Tibial artery (tissue), 4 donors: Measurements from ENCODE around the gene ARTN.

Experiments used
- DNase-seq, 2 donors: peaks; one replicate each; pipeline ENCODE4 v3.0.0-alpha.2; 2019
- H3K27ac ChIP-seq, 2 donors: fragments of 200-600 bp; sonication (generic) in 1 of 2; 1 replicate in 1 of 2; 2 replicates in 1 of 2; pipeline ENCODE4 v1.5.1; 2018 to 2019; ENCODE audit warnings: mild to moderate bottlenecking in 1 of 2
- H3K27me3 ChIP-seq, 2 donors: fragments of 200-600 bp; sonication (generic) in 1 of 2; one replicate each; pipeline versions ENCODE4 v1.5.1 to v1.6.0; 2016 to 2019
- H3K36me3 ChIP-seq, 3 donors: fragments of 200-600 bp; sonication (generic) in 2 of 3; one replicate each; pipeline ENCODE4 v1.5.1; 2016 to 2019; ENCODE audit warnings: mild to moderate bottlenecking in 2 of 3
- H3K4me1 ChIP-seq, 4 donors: fragments of 200-600 bp; sonication (generic) in 2 of 4; 1 replicate in 3 of 4; 2 replicates in 1 of 4; pipeline ENCODE4 v1.5.1; 2016 to 2019
- H3K4me3 ChIP-seq, 2 donors: fragments of 200-600 bp; sonication (generic) in 1 of 2; 1 replicate in 1 of 2; 2 replicates in 1 of 2; pipeline ENCODE4 v1.5.1; 2018 to 2019; ENCODE audit warnings: mild to moderate bottlenecking in 2 of 2
- H3K9me3 ChIP-seq, 3 donors: fragments of 200-600 bp; sonication (generic) in 1 of 3; one replicate each; pipeline ENCODE4 v1.5.1; 2016 to 2019
- CTCF ChIP-seq, 2 experiments: fragments of 200-600 bp in 1 of 2; fragments of 450-650 bp in 1 of 2; IDR thresholded peaks; one replicate each; pipeline ENCODE4 v1.5.1; 2017 to 2019; ENCODE audit warnings: antibody characterized with exemption in 2 of 2, mild to moderate bottlenecking in 1 of 2, moderate library complexity in 1 of 2
- intact Hi-C: fragments of 100-400 bp; cut with DNase I; formaldehyde crosslinking; loops from one replicate; pipeline ENCODE4 v1.15.0; 2023; ENCODE audit warnings: low total_unique reads

Gene ARTN

GRCh38 chr1:43974443-43975248, 41.0 kb downstream of the ARTN start, which contains the start of gene ATP6V0B:
TSS of gene ATP6V0B (plus strand) at chr1:43974960. CDS start at chr1:43975041, 81 bp downstream.
- Histone ChIP-seq H3K4me1 (peaks cover 0 to 58% (median 45%) of the 10 kb centered on the region in 4 donors), H3K4me3 (peak within 1 kb of the TSS; percentile 94 to 98), H3K9me3 (no peaks in the 10 kb centered on the region), H3K36me3 (peaks cover 12 to 36% (median 15%) of the 10 kb centered on the region in 3 donors), H3K27ac (peak within 1 kb of the TSS; percentile 83 to 94), H3K27me3 (no peaks in the 10 kb centered on the region)
- intact Hi-C loops = loop anchor here (2.0 kb wide), 1 partner anchor 28 kb away; the partner anchor contains the start of gene IPO13
- DNase-seq = peak; percentile 97
- peak; percentile 29 to 49 for TF ChIP-seq CTCF (IDR thresholded peaks at IDR 0.05)

GRCh38 chr1:43975249-43975961, 41.8 kb downstream of the ARTN start:
- DNase-seq = peak; percentile 78 to 82
- Histone ChIP-seq H3K36me3 (peaks cover 12 to 36% (median 15%) of the 10 kb centered on the region in 3 donors), H3K9me3 (no peaks in the 10 kb centered on the region), H3K27me3 (no peaks in the 10 kb centered on the region), H3K27ac (peak overlapping the region; percentile 83 to 94), H3K4me1 (peaks cover 0 to 61% (median 50%) of the 10 kb centered on the region in 4 donors), H3K4me3 (peak overlapping the region; percentile 94 to 98)
- intact Hi-C loops = loop anchor here (2.0 kb wide), 1 partner anchor 29 kb away; the partner anchor contains the start of gene IPO13
- TF ChIP-seq CTCF (IDR thresholded peaks at IDR 0.05) = no peak

- DNase-seq = no peak
- H3K27me3 ChIP-seq = no peaks in the 10 kb centered on the region
- intact Hi-C loops = no loop called here
- H3K9me3 ChIP-seq = no peaks in the 10 kb centered on the region
- peak overlapping the region; percentile 83 to 94 for H3K27ac ChIP-seq
- H3K36me3 ChIP-seq = peaks cover 12 to 36% (median 15%) of the 10 kb centered on the region in 3 donors
- TF ChIP-seq CTCF (IDR thresholded peaks at IDR 0.05) = no peak
- H3K4me3 ChIP-seq = peak overlapping the region; percentile 94 to 98
- H3K4me1 ChIP-seq = peaks cover 0 to 60% (median 48%) of the 10 kb centered on the region in 4 donors
These were observed 42.4 kb downstream of the ARTN start for GRCh38 chr1:43976045-43976444.

- no peaks in the 10 kb centered on the region for H3K9me3 ChIP-seq
- H3K36me3 ChIP-seq = peaks cover 12 to 33% (median 15%) of the 10 kb centered on the region in 3 donors
- H3K27ac ChIP-seq = no peak overlapping the region
- TF ChIP-seq CTCF (IDR thresholded peaks at IDR 0.05) = no peak
- intact Hi-C loops = no loop called here
- H3K4me3 ChIP-seq = no peak overlapping the region
- H3K27me3 ChIP-seq = no peaks in the 10 kb centered on the region
- H3K4me1 ChIP-seq = peaks cover 0 to 56% (median 44%) of the 10 kb centered on the region in 4 donors
- no peak for DNase-seq
These were observed 43.3 kb downstream of the ARTN start for GRCh38 chr1:43976890-43977289.

- intact Hi-C loops = no loop called here
- Histone ChIP-seq H3K9me3 (no peaks in the 10 kb centered on the region), H3K4me3 (no peak overlapping the region), H3K4me1 (peaks cover 0 to 56% (median 44%) of the 10 kb centered on the region in 4 donors), H3K36me3 (peaks cover 12 to 25% (median 15%) of the 10 kb centered on the region in 3 donors), H3K27ac (no peak overlapping the region), H3K27me3 (no peaks in the 10 kb centered on the region)
- DNase-seq = no peak
- TF ChIP-seq CTCF (IDR thresholded peaks at IDR 0.05) = no peak
These were observed 44.0 kb downstream of the ARTN start for GRCh38 chr1:43977376-43978263.
